DND-41 (cell line): ENCODE measurements around the gene DDX28.

Experiments
- CTCF ChIP-seq: IDR thresholded peaks from 2 replicates; pipeline ENCODE4 v1.5.1; 2012; ENCODE audit warnings: borderline replicate concordance, low read length, moderate library complexity, mild to moderate bottlenecking; ENCODE audit not compliant: poor library complexity, severe bottlenecking; ENCODE audit errors: extremely low read depth
- EZH2 ChIP-seq: IDR thresholded peaks from 3 replicates; pipeline ENCODE4 v1.6.1; 2012; ENCODE audit warnings: borderline replicate concordance, low read depth, mild to moderate bottlenecking, moderate library complexity, low read length, inconsistent platforms; ENCODE audit not compliant: severe bottlenecking

- TF ChIP-seq EZH2, result no peak
- TF ChIP-seq CTCF, result no peak
Observed at GRCh38 chr16:68049449-68049848, 26.4 kb upstream of the DDX28 start.
